HG03066 (cell line): ENCODE data around the gene ASAP2.

Source experiments
- ATAC-seq: cut with Tn5 transposase; IDR thresholded peaks from one replicate; pipeline ENCODE4 v1.9.1; 2021; ENCODE audit warnings: low read depth; ENCODE audit not compliant: unreplicated experiment

Gene ASAP2

DNA sequence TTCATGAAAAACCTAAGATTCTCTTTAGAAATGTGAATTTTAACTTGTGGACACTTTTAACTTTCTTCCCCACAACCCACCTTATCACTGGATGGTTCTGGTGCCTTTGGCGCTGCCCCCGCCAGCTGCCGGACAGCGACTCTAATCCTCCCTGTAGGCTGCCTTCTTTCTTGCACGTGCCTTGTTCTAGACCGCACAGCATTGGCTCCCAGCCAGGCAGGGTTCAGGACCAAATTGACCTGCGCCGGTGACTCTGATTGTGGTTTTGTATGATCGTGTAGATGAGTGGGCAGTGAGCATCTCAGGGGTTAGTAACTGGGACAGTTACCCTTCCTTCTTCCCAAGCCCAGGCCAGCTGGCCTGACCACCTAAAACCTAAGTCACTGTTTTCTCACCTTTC is 106.8 kb downstream of the ASAP2 start:
- ATAC-seq: no peak

DNA sequence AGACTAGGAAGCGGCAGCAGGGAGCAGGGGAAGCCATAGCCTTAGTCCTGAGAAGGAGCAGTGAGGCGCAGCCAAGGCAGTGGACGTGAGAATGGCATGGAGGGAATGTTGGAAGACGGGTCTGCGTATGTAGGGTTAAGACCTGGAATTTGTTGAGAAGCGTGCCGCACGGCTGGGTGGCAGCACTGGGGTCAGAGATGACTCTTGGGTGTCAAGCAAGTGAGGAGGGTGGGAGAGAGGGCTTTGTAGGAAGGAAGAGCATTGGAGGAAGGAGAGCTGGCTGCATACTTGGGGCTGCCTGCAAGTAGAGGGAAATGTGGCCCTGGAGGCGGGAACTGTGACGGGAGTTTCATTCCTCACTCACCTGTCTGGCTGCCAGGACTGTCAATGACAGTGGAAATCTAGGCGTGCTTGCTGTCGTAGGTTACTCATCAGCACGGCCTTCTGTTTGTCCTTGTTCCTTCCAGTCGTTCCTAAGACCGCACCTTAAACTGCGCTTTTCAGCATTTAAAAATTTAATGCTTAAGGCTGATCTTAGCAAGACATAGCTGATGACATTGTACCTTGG is 108.8 kb downstream of the ASAP2 start:
- ATAC-seq: no peak

DNA sequence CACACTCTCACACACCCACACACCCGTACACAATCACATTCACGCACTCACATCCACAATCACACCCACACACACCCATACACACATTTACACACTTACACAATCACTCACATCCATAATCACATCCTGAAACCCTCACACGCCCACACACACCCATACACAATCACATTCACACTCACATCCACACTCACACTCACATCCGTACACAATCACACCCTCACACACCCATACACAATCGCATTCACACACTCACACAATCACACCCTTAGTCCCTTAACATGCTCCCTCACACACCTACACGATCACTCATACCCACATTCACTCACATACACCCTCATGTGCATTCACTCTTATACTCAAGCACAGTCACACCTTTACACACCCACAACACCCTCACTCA is 110.9 kb downstream of the ASAP2 start:
- ATAC-seq: no peak

- ATAC-seq: no peak
Measured at GRCh38 chr2:9318461-9319337, 112.1 kb downstream of the ASAP2 start.

- no peak for ATAC-seq
Measured at GRCh38 chr2:9319338-9319715, 112.7 kb downstream of the ASAP2 start.

DNA sequence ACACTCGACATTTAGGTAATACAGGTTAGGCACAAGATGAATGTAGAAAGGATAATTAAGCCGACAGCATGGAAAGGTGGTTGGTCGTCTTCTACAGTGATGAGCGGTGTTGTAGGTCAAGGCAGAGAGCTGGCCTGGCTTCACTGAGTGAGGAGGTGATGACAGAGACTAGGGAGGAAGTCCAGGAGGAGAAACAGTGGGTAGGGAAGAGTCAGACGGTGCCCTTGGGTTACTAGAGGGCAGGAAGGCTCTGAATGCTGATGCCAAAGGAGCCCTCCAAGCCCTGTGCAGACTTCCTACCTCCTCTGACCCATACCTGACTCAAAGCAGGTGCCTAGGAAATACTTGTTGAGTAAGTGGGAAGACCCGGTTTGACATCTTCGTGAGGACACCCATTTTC is 116.0 kb downstream of the ASAP2 start:
- no peak for ATAC-seq

- ATAC-seq: no peak
Measured at GRCh38 chr2:9325428-9325827, 118.8 kb downstream of the ASAP2 start.

DNA sequence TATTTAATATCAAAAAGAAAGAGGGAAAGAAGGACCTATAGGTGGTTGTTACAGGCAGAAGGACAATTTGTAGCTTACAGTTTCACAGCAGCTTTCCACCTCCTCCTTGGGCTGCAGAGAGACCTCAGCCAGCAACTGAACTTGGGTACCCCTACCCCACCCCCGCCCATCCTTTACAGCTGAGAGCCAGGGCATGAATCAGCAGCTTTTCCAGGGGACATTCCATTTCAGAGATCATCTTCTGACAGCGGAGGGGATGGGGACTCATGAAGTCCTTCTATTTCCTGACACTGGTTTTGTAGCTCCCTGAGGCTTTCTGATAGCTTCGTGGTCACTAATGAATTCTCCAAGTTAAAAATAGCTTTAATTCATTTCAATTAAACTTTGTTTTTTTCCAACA is 120.4 kb downstream of the ASAP2 start:
- ATAC-seq: no peak

DNA sequence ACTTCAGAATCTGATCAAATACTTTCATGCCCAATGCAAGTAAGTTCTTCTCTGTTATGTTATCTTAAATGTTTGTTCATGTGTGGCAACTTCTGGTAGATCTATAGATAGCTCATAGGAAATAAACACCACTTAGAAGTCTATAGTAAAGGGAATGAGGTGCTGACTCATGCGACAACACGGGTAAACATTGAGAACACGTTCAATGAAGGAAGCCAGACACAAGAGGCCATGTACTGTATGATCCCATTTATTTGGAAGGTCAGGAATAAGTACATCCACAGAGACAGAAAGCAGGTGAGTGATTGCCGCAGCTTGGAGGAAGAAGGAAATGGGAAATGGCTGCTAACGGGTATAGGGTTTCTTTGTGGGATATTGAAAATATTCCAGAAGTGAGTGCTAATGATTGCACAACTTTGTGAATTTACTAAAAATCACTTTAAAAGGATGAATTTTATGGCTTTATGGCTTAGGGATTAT is 121.3 kb downstream of the ASAP2 start:
- ATAC-seq: no peak

DNA sequence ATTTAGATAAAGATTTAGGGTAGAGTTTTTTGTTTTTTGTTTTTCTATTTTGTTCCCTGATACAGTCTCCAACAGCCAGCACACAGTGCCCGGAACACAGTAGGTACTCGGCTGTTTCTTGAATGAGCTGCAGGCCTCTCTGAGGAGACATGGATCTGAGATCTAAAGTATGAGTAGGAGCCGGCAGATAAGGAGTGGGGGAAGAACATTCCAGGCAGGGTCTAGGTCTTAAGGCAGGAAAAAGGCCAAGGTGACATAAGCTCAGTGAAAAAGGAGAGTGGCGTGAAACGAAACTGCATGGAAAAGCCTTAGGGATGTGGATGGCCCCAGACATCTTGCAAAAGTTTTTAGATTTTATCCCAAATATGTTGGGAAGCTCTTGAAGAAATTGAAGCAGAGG is 122.3 kb downstream of the ASAP2 start:
- no peak for ATAC-seq

- no peak for ATAC-seq
Measured at GRCh38 chr2:9329497-9329896, 122.9 kb downstream of the ASAP2 start.

- no peak for ATAC-seq
Measured at GRCh38 chr2:9330612-9331270, 124.1 kb downstream of the ASAP2 start.

- ATAC-seq: no peak
Measured at GRCh38 chr2:9331704-9332103, 125.1 kb downstream of the ASAP2 start.

GRCh38 chr2:9332136-9332852 is 125.7 kb downstream of the ASAP2 start:
- ATAC-seq: no peak

DNA sequence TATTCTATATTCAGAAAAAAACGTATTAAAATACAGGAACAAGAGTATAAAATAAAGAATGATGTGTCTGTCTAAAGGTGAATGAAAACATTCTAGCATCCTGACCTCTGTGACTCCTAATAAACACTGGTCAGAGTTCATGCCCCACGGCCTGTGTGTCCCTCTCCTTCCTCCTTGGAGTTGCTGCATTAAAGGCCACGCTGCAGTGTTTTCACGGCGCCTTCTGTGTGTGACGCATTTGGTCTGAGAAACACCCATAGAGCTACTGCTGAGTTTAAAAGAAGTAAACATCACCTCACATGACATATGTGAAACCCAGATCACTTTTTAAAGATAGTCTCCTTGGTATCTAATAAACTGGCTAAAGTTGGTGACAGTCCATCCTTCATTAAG is 126.2 kb downstream of the ASAP2 start:
- no peak for ATAC-seq

GRCh38 chr2:9333591-9334171 is 127.1 kb downstream of the ASAP2 start:
- ATAC-seq: no peak

DNA sequence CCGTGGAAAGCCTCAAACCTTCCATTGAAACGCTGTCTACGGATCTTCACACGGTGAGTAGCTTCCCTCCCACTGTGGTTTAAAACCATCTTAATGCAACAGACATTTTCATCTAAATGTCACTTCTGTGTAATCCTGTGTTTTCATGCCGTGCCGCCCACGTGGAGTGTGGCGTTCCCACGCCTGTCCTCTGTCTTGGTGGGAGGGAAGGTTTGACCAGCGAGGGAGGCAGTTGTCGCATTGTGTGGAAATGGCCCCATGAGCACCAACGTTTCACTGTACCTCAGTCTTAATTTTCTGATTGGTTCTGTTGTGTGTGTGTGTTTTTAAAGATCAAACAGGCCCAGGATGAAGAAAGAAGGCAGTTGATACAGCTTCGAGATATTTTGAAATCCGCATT is 128.1 kb downstream of the ASAP2 start:
- ATAC-seq: no peak

- no peak for ATAC-seq
Measured at GRCh38 chr2:9335322-9335832, 128.8 kb downstream of the ASAP2 start.

GRCh38 chr2:9336241-9336575 is 129.6 kb downstream of the ASAP2 start:
- no peak for ATAC-seq

DNA sequence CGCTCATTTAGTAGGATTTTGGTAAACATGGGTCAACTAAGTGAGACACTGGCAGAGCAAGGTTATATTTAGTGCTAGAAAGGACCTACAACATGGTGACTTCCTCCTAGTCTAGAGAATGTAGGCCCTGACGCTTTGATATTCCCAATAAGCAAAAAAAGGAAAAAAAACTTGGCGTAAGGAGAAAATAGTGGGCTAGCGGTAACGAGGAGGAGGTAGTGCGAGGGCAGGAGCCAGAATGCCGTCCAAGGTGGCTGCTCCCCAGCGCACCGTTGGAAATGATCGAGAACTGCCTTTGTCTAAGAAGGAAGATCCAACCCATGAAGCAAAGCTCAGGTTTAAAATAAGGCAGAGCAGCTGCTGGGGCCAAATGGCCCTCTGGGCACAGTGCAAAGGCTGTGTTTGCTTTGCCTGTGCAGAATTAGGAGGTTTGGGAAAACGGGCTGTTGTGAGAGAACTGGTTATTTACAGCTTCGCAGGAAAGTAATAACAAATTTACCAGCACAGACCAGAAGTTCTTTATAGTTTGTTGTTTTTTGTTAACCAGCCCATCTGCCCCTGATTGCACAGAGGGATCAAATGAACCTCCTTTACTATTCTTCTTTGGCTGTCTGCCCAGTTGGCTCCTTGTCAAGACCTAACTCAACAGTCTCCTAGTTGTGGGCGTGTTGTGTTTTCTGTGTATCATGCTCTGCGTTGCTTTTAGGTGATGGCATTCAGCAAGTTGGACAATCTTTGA is 130.1 kb downstream of the ASAP2 start:
- no peak for ATAC-seq
